SK-N-SH treated with all-trans-retinoic acid at 6 μM for 48 hours (cell line): ENCODE measurements around the gene PPOX.

Experiments
- TF ChIP-seq, protein P1 (sequence below): fragments of 250-450 bp; sonication (Bioruptor Pico); IDR thresholded peaks from 2 replicates; pipeline ENCODE4 v1.5.1; 2021; ENCODE audit warnings: mild to moderate bottlenecking, moderate library complexity
- TF ChIP-seq, protein P2 (sequence below): fragments of 250-450 bp; sonication (Bioruptor Pico); IDR thresholded peaks from 2 replicates; pipeline ENCODE4 v1.8.0; 2020; ENCODE audit warnings: mild to moderate bottlenecking, moderate library complexity, borderline replicate concordance

DNA sequence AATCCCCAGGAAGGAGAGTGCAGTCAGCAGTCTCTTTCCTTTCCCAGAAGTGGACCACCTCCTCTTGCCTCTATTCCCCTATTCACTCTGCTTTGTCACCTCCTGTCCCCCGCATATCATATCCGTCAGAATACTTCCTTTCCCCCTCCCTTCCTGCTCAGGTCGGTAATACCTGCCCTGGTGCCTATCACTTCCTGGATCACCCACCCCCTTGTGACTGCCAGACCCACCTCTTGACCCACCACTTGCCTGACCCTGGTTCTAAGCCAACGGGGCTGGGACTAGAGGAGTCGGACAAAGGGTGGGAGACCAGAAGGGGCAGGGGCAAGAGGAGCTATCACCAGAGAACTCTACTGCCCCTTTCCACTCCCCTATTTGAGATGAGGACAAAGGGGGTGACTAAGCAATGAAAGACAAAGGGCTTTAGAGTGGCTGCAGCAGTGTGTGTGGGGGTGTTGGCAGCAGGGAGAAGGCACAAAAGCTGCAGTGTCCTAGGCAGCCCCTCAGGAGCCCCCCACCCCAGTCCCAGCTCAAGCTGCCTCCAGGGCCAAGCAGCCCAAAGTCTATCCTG lies 34.3 kb downstream of the PPOX start:
- TF ChIP-seq, protein P1, sequence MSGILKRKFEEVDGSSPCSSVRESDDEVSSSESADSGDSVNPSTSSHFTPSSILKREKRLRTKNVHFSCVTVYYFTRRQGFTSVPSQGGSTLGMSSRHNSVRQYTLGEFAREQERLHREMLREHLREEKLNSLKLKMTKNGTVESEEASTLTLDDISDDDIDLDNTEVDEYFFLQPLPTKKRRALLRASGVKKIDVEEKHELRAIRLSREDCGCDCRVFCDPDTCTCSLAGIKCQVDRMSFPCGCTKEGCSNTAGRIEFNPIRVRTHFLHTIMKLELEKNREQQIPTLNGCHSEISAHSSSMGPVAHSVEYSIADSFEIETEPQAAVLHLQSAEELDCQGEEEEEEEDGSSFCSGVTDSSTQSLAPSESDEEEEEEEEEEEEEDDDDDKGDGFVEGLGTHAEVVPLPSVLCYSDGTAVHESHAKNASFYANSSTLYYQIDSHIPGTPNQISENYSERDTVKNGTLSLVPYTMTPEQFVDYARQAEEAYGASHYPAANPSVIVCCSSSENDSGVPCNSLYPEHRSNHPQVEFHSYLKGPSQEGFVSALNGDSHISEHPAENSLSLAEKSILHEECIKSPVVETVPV (CRISPR knock-in tag), result no peak
- TF ChIP-seq, protein P2, sequence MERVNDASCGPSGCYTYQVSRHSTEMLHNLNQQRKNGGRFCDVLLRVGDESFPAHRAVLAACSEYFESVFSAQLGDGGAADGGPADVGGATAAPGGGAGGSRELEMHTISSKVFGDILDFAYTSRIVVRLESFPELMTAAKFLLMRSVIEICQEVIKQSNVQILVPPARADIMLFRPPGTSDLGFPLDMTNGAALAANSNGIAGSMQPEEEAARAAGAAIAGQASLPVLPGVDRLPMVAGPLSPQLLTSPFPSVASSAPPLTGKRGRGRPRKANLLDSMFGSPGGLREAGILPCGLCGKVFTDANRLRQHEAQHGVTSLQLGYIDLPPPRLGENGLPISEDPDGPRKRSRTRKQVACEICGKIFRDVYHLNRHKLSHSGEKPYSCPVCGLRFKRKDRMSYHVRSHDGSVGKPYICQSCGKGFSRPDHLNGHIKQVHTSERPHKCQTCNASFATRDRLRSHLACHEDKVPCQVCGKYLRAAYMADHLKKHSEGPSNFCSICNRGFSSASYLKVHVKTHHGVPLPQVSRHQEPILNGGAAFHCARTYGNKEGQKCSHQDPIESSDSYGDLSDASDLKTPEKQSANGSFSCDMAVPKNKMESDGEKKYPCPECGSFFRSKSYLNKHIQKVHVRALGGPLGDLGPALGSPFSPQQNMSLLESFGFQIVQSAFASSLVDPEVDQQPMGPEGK (CRISPR knock-in tag), result no peak
